Measurements from ENCODE around the gene CRK.

- TF ChIP-seq CTCF (IDR thresholded peaks at IDR 0.05; ENCODE audit: low read depth, low read length) (no peak), MAX (IDR thresholded peaks at IDR 0.05; ENCODE audit: low read depth, low read length) (no peak), POLR2A (IDR thresholded peaks at IDR 0.05; ENCODE audit: extremely low read depth, insufficient read length) (no peak), MYC (IDR thresholded peaks at IDR 0.05; ENCODE audit: low read depth, low read length) (no peak)
Measured at GRCh38 chr17:1503699-1504098, 47.7 kb upstream of the CRK start.

Measured in NB4 (cell line).